Endothelial cell of umbilical vein (primary cell): ENCODE measurements around the gene MAG. TPM values are rescaled to one million over a fixed set of nuclear protein-coding genes. Genes with fewer than 3 reads are reported as not detected.

Experiments used
- BruUV-seq: library from RNA; stranded (reverse); fragments of 400-500 nt; replicated peaks from 2 replicates; lab custom pipeline; 2021; lab: Mats Ljungman, UMichigan
- CTCF ChIA-PET: fragments of 300-600, 350-600 bp; sonication (Branson Sonifier 250); formaldehyde crosslinking; loops from one replicate; lab custom pipeline; 2021; ENCODE audit warnings: antibody characterized with exemption, inconsistent platforms; lab: Charles Lee
- POLR2A ChIA-PET: fragments of 300-600, 350-600 bp; sonication (Branson Sonifier 250); formaldehyde crosslinking; loops from one replicate; lab custom pipeline; 2021; ENCODE audit warnings: antibody characterized with exemption, inconsistent platforms; lab: Charles Lee
- DNase-seq: peaks from one replicate; pipeline ENCODE4 v3.0.0-alpha.2; 2011; ENCODE audit warnings: low read depth, low spot score
- FAIRE-seq: peaks from 2 replicates; lab custom pipeline; 2011; peaks lifted over from hg19 to GRCh38; lab: Jason Lieb, UNC
- H2AFZ ChIP-seq: 2 replicates; pipeline ENCODE4 v1.6.0; 2012; ENCODE audit warnings: low read depth, low read length, control low read depth, inconsistent platforms
- H3K27ac ChIP-seq: 2 replicates; pipeline ENCODE4 v1.5.1; 2011; ENCODE audit warnings: low read depth, mild to moderate bottlenecking, control low read depth, low read length, moderate library complexity; ENCODE audit not compliant: insufficient read depth
- H3K27me3 ChIP-seq, 2 experiments: 2 replicates each; pipeline versions ENCODE4 v1.6.0 to v1.6.1; 2011; ENCODE audit warnings: low read length in 2 of 2, mixed read lengths in 1 of 2; ENCODE audit not compliant: control insufficient read depth in 2 of 2, insufficient read depth in 2 of 2
- H3K36me3 ChIP-seq, 2 experiments: 2 replicates in 1 of 2; 3 replicates in 1 of 2; pipeline ENCODE4 v1.5.1; 2011; ENCODE audit warnings: low read length in 2 of 2, mild to moderate bottlenecking in 1 of 2, moderate library complexity in 1 of 2; ENCODE audit not compliant: control insufficient read depth in 2 of 2, insufficient read depth in 2 of 2; ENCODE audit errors: extremely low read depth in 1 of 2
- H3K4me1 ChIP-seq: 3 replicates; pipeline ENCODE4 v1.5.1; 2011; ENCODE audit warnings: mild to moderate bottlenecking, low read length; ENCODE audit not compliant: control insufficient read depth, insufficient read depth; ENCODE audit errors: extremely low read depth
- H3K4me2 ChIP-seq: 2 replicates; pipeline ENCODE4 v1.6.1; 2011; ENCODE audit warnings: low read length, control low read depth, mixed read lengths; ENCODE audit not compliant: insufficient read depth
- H3K4me3 ChIP-seq, 3 experiments: fragments of 200-600 bp in 1 of 3; sonication (generic), shearing (Covaris generic) in 1 of 3; replicated peaks in 1 of 3; 2 replicates each; pipeline ENCODE4 v1.5.1; 2011 to 2016; ENCODE audit warnings: control low read depth in 3 of 3, low read length in 3 of 3, mild to moderate bottlenecking in 2 of 3, inconsistent platforms in 1 of 3, low read depth in 1 of 3, moderate library complexity in 1 of 3; ENCODE audit not compliant: insufficient read depth in 1 of 3
- H3K79me2 ChIP-seq: 2 replicates; pipeline ENCODE4 v1.6.0; 2012; ENCODE audit warnings: low read length, inconsistent platforms; ENCODE audit not compliant: control insufficient read depth, insufficient read depth
- H3K9ac ChIP-seq: replicated peaks from 2 replicates; pipeline ENCODE3; 2011; ENCODE audit warnings: low read length, control low read depth; ENCODE audit not compliant: insufficient read depth; ENCODE audit errors: extremely low read depth
- H3K9me1 ChIP-seq: replicated peaks from 3 replicates; pipeline ENCODE4 v1.6.0; 2011; ENCODE audit warnings: mild to moderate bottlenecking, low read length; ENCODE audit not compliant: control insufficient read depth, insufficient read depth; ENCODE audit errors: extremely low read depth
- H3K9me3 ChIP-seq: replicated peaks from 2 replicates; pipeline ENCODE4 v1.5.1; 2012; ENCODE audit warnings: low read length, inconsistent platforms; ENCODE audit not compliant: control insufficient read depth, insufficient read depth
- H4K20me1 ChIP-seq: replicated peaks from 2 replicates; pipeline ENCODE3; 2011; ENCODE audit warnings: mild to moderate bottlenecking, low read length; ENCODE audit not compliant: control insufficient read depth, insufficient read depth; ENCODE audit errors: extremely low read depth
- CTCF ChIP-seq, 2 donors: IDR thresholded peaks; 1 replicate in 1 of 2; 2 replicates in 1 of 2; pipeline ENCODE4 v1.5.1; 2011; ENCODE audit warnings: low read length in 2 of 2, mild to moderate bottlenecking in 2 of 2, moderate library complexity in 2 of 2, control low read depth in 1 of 2, inconsistent platforms in 1 of 2, low read depth in 1 of 2; ENCODE audit not compliant: insufficient read depth in 1 of 2; ENCODE audit errors: extremely low read depth in 1 of 2
- EZH2 ChIP-seq: IDR thresholded peaks from 2 replicates; pipeline ENCODE4 v1.6.1; 2012; ENCODE audit warnings: borderline replicate concordance, low read depth, mild to moderate bottlenecking, moderate library complexity, low read length, inconsistent platforms; ENCODE audit not compliant: severe bottlenecking
- FOS ChIP-seq: IDR thresholded peaks from 2 replicates; pipeline ENCODE4 v1.6.1; 2011; ENCODE audit warnings: mild to moderate bottlenecking, low read length, moderate library complexity, borderline replicate concordance; ENCODE audit not compliant: insufficient read depth
- GATA2 ChIP-seq: IDR thresholded peaks from 2 replicates; pipeline ENCODE4 v1.7.0; 2011; ENCODE audit warnings: low read depth, mild to moderate bottlenecking, moderate library complexity, mixed read lengths, low read length; ENCODE audit not compliant: insufficient read length, insufficient read depth
- JUN ChIP-seq: IDR thresholded peaks from 2 replicates; pipeline ENCODE4 v1.6.1; 2011; ENCODE audit warnings: borderline replicate concordance, low read depth; ENCODE audit not compliant: insufficient read length, insufficient read depth
- MYC ChIP-seq: IDR thresholded peaks from one replicate; pipeline ENCODE4 v1.6.1; 2011; ENCODE audit warnings: mild to moderate bottlenecking, low read depth, low read length
- POLR2A ChIP-seq: IDR thresholded peaks from 2 replicates; pipeline ENCODE4 v1.6.1; 2012; ENCODE audit warnings: low read depth, mild to moderate bottlenecking, control low read depth, low read length
- POLR2AphosphoS5 ChIP-seq: IDR thresholded peaks from 2 replicates; pipeline ENCODE4 v1.6.1; 2012; ENCODE audit warnings: low read depth, mild to moderate bottlenecking, control low read depth, low read length, moderate library complexity; ENCODE audit not compliant: insufficient read depth
- dilution Hi-C: fragments of 300-500 bp; cut with MboI; formaldehyde crosslinking; loops from one replicate; pipeline ENCODE4 v1.15.0; 2019; ENCODE audit warnings: low sequenced_read_pairs; ENCODE audit not compliant: extremely low pct_ligation_motif_present
- intact Hi-C: fragments of 100-400 bp; cut with micrococcal nuclease; formaldehyde crosslinking; loops from one replicate; pipeline ENCODE4 v1.10.0; 2022
- polyA plus RNA-seq, 4 experiments: library from polyadenylated mRNA; depleted of rRNA in 3 of 4; stranded (reverse) in 3 of 4; unstranded in 1 of 4; fragments of >200 nt; gene quantifications; 2 replicates each; pipeline versions ENCODE4 v1.2.1 to v1.2.3, GENCODE V29; 2011 to 2012; ENCODE audit warnings: missing spikeins in 1 of 4
- total RNA-seq: library from RNA; stranded (reverse); gene quantifications from 2 replicates; pipeline ENCODE4 v1.2.3, GENCODE V29; 2021
- TF ChIP-seq, protein P1 (sequence below): IDR thresholded peaks from 2 replicates; pipeline ENCODE4 v1.6.1; 2011; ENCODE audit not compliant: insufficient read depth, insufficient read length

Gene MAG
- total and polyA plus RNA-seq, 2 donors (not counting 3 experiments of a cell fraction or from before 2014, with no cell fraction given) = not detected

DNA sequence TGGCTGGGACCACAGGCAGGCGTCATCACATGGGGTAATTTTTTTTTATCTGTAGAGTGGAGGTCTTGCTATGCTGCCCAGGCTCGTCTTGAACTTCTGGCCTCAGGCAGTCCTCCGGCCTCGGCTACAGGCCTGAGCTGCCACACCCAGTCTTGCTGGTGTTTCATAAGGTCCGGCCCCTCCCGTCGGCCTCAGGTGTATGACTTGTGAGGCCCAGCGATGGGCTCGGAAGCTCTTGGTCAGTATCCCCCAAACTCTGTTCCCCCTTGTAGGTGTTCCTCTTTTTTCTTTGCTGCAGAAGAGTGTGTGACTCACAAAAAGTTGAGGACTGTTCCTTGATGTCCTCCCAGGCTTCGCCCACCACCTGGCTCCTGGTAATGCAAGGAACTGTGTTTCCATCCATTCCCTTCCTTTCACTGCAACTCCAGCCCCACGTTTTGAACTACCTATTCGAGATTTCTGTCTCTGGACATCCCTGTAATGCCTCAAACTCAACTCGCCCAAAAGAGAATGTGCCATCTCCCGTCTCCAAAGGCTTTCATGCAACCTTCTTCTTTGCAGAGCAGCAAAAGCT lies 18.2 kb upstream of the MAG start:
- Histone ChIP-seq H3K4me3 (no peak overlapping the region), H4K20me1 (no peaks in the 10 kb centered on the region), H3K9me3 (no peaks in the 10 kb centered on the region), H3K9ac (no peak overlapping the region), H3K36me3 (peaks cover 7 to 43% of the 10 kb centered on the region in 2 experiments), H3K27me3 (no peaks in the 10 kb centered on the region), H3K4me2 (no peak overlapping the region), H3K79me2 (no peaks in the 10 kb centered on the region), H3K4me1 (no peaks in the 10 kb centered on the region), H2AFZ (no peak overlapping the region), H3K27ac (no peak overlapping the region), H3K9me1 (no peaks in the 10 kb centered on the region)
- FAIRE-seq = no peak
- dilution Hi-C loops (no loop called here), intact Hi-C loops (no loop called here)
- CTCF ChIA-PET = interaction anchor here (1.3 kb wide), 1 partner anchor 120 kb away, joined by 4 read pairs; the partner anchor contains the start of gene FXYD5
- no TSS peak for BruUV-seq
- POLR2A ChIA-PET = no interaction called here
- no peak for TF ChIP-seq CTCF (IDR thresholded peaks at IDR 0.05; ENCODE audit: extremely low read depth in 1 of 2, insufficient read depth in 1 of 2, low read depth in 1 of 2, low read length in 2 of 2)
- TF ChIP-seq EZH2 = no peak
- no peak for TF ChIP-seq JUN
- no peak for TF ChIP-seq POLR2A
- TF ChIP-seq POLR2AphosphoS5 = no peak
- no peak for TF ChIP-seq GATA2
- TF ChIP-seq FOS = no peak
- TF ChIP-seq, protein P1, sequence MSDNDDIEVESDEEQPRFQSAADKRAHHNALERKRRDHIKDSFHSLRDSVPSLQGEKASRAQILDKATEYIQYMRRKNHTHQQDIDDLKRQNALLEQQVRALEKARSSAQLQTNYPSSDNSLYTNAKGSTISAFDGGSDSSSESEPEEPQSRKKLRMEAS = no peak
- TF ChIP-seq MYC = no peak
- no peak for DNase-seq
